Transverse colon (tissue), 4 donors: ENCODE measurements around the gene FRAS1. TPM values are rescaled to one million over a fixed set of nuclear protein-coding genes. Genes with fewer than 3 reads are reported as not detected.

Experiments used
- DNase-seq: peaks from one replicate; pipeline ENCODE4 v3.0.0-alpha.2; 2019
- H3K27ac ChIP-seq, 4 donors: fragments of 200-600 bp; sonication (generic); 2 replicates each; pipeline ENCODE4 v1.5.1; 2016 to 2018; ENCODE audit warnings: inconsistent platforms in 4 of 4
- H3K27me3 ChIP-seq: fragments of 200-600 bp; sonication (generic); 2 replicates; pipeline ENCODE4 v1.5.1; 2017; ENCODE audit warnings: inconsistent platforms
- H3K36me3 ChIP-seq, 4 donors: fragments of 200-600 bp; sonication (generic); 2 replicates each; pipeline ENCODE4 v1.5.1; 2017 to 2019; ENCODE audit warnings: inconsistent platforms in 4 of 4
- H3K4me1 ChIP-seq, 4 donors: fragments of 200-600 bp; sonication (generic); 2 replicates each; pipeline ENCODE4 v1.5.1; 2017 to 2020; ENCODE audit warnings: inconsistent platforms in 4 of 4
- H3K4me3 ChIP-seq, 4 donors: fragments of 200-600 bp; sonication (generic); 1 replicate in 1 of 4; 2 replicates in 3 of 4; pipeline versions ENCODE4 v1.5.1 to v1.6.1; 2017 to 2019; ENCODE audit warnings: inconsistent platforms in 4 of 4
- H3K9me3 ChIP-seq, 2 donors: fragments of 200-600 bp; sonication (generic); 2 replicates each; pipeline ENCODE4 v1.5.1; 2017 to 2019; ENCODE audit warnings: inconsistent platforms in 2 of 2
- EP300 ChIP-seq: sonication (generic); formaldehyde crosslinking; IDR thresholded peaks from one replicate; pipeline ENCODE4 v1.6.1; 2017; ENCODE audit warnings: antibody characterized with exemption, low read depth
- POLR2A ChIP-seq: fragments of 450-650 bp; IDR thresholded peaks from one replicate; pipeline ENCODE4 v1.6.1; 2016; ENCODE audit warnings: antibody characterized with exemption, mild to moderate bottlenecking, moderate library complexity
- POLR2AphosphoS5 ChIP-seq, 3 donors: sonication (generic); formaldehyde crosslinking; IDR thresholded peaks; one replicate each; pipeline ENCODE4 v1.6.1; 2016; ENCODE audit warnings: antibody characterized with exemption in 3 of 3
- WGBS, 2 donors: methylation state at CpG; one replicate each; pipeline ENCODE4 v1.1.5; 2018; ENCODE audit warnings: low coverage in 1 of 2; 5-methylcytosine and 5-hydroxymethylcytosine counted together
- in situ Hi-C, 4 donors: fragments of 200-750 bp; cut with MboI; loops; one replicate each; pipeline versions ENCODE4 v1.15.0 to v1.15.1; 2017; ENCODE audit warnings: low sequenced_read_pairs in 3 of 4, low pct_ligation_motif_present in 1 of 4, low pct_unique_long_range_greater_than_20kb in 1 of 4
- intact Hi-C: fragments of 100-400 bp; cut with DNase I; formaldehyde crosslinking; loops from one replicate; pipeline ENCODE4 v1.15.1; 2023; ENCODE audit warnings: low total_unique reads
- total RNA-seq, 4 donors: library from RNA; depleted of rRNA; stranded (reverse); fragments of >200 nt; gene quantifications; one replicate each; pipeline ENCODE4 v1.1.0, GENCODE V29; 2016
- TF ChIP-seq, protein P1 (sequence below), 5 experiments: fragments of 200-600 bp in 3 of 5; fragments of 450-650 bp in 2 of 5; sonication (generic) in 3 of 5; IDR thresholded peaks; 1 replicate in 2 of 5; 2 replicates in 3 of 5; pipeline ENCODE4 v1.5.1; 2016 to 2017; ENCODE audit warnings: antibody characterized with exemption in 5 of 5, inconsistent platforms in 3 of 5, mild to moderate bottlenecking in 2 of 5, moderate library complexity in 1 of 5

The FRAS1 gene
- total RNA-seq, 4 donors from 2014 or later = 1.8 to 9.7 (median 3.1) TPM

DNA sequence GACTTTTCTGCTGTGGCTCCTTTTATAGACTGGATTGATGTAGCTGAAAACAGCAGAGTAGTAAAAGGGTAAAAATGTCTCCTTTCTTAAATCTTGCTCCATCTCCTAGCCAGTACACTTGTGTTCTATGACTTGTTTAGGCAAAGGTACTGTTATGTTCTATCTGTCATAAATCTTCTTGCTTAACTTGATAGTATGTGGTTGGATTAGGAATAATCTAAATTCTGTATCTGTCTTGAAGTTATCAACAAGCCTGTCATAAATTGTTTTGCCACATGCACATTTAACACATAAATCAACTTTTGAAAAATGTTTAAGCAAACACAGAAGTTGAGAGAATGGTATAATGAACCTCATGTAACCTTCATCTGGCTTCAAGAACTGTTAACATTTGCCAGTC, 157.0 kb downstream of the FRAS1 start:
- no peaks in the 10 kb centered on the region for H3K27me3 ChIP-seq
- H3K36me3 ChIP-seq = no peaks in the 10 kb centered on the region
- in situ Hi-C loops = no loop called here
- no peaks in the 10 kb centered on the region for H3K4me1 ChIP-seq
- no peaks in the 10 kb centered on the region for H3K9me3 ChIP-seq
- TF ChIP-seq POLR2A (no peak), POLR2AphosphoS5 (IDR thresholded peaks at IDR 0.05) (peak in 2 of 3 donors; percentile 54 to 59), EP300 (no peak)
- TF ChIP-seq, protein P1, sequence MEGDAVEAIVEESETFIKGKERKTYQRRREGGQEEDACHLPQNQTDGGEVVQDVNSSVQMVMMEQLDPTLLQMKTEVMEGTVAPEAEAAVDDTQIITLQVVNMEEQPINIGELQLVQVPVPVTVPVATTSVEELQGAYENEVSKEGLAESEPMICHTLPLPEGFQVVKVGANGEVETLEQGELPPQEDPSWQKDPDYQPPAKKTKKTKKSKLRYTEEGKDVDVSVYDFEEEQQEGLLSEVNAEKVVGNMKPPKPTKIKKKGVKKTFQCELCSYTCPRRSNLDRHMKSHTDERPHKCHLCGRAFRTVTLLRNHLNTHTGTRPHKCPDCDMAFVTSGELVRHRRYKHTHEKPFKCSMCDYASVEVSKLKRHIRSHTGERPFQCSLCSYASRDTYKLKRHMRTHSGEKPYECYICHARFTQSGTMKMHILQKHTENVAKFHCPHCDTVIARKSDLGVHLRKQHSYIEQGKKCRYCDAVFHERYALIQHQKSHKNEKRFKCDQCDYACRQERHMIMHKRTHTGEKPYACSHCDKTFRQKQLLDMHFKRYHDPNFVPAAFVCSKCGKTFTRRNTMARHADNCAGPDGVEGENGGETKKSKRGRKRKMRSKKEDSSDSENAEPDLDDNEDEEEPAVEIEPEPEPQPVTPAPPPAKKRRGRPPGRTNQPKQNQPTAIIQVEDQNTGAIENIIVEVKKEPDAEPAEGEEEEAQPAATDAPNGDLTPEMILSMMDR (IDR thresholded peaks at IDR 0.05) = no peak
- DNase-seq = no peak
- H3K27ac ChIP-seq = peak overlapping the region in 2 of 4 donors; percentile 5 to 65
- no peak overlapping the region for H3K4me3 ChIP-seq
- intact Hi-C loops = no loop called here

DNA sequence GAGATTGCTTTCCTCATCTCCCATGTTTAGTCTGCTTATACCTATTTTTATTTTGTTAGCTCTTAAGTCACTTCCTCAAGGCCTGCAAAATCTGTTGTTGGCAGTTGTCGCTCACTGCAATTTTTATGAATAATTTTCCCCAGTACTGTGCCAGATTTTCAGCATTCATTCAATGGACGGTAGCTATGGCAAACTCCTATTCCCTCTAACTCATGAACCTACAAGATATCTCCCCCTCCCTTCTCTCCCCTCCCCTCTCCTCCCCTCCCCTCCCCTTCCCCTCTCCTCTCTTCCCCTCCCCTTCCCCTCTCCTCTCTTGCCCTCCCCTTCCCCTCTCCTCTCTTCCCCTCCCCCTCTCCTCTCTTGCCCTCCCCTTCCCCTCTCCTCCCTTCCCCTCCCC, 160.4 kb downstream of the FRAS1 start:
- Histone ChIP-seq H3K27me3 (no peaks in the 10 kb centered on the region), H3K4me1 (no peaks in the 10 kb centered on the region), H3K9me3 (no peaks in the 10 kb centered on the region), H3K36me3 (no peaks in the 10 kb centered on the region), H3K4me3 (no peak overlapping the region), H3K27ac (no peak overlapping the region)
- intact Hi-C loops (no loop called here), in situ Hi-C loops (no loop called here)
- TF ChIP-seq, protein P1 (IDR thresholded peaks at IDR 0.05) = no peak
- TF ChIP-seq EP300 (no peak), POLR2AphosphoS5 (IDR thresholded peaks at IDR 0.05) (no peak), POLR2A (no peak)
- no peak for DNase-seq
- 78 to 90% methylated on average over 2 of the region's 2 CpGs for WGBS, 2 donors

DNA sequence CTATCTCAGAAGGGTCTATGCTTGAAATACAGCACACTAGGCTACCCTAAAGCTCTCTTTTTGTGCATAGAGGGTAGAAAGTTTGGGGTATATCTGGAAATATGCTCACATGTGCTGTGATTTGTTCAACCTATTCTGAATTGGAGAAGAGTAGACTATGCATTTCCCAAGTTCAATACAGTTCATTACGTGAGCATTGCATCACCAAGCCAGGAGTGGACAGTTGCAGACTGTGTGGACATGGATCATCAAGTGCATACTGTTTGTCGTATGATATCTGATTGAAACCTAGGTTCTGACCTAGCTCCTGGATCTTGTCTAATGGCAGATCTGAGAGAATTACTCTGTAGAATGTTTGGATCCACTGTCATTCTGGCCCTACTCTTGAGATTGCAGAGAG, 161.1 kb downstream of the FRAS1 start:
- Histone ChIP-seq H3K4me1 (no peaks in the 10 kb centered on the region), H3K9me3 (no peaks in the 10 kb centered on the region), H3K27ac (no peak overlapping the region), H3K27me3 (no peaks in the 10 kb centered on the region), H3K36me3 (no peaks in the 10 kb centered on the region), H3K4me3 (no peak overlapping the region)
- DNase-seq = no peak
- WGBS, 2 donors = 71 to 86% methylated on average over 1 to 2 of the region's 2 CpGs
- in situ Hi-C loops (no loop called here), intact Hi-C loops (no loop called here)
- TF ChIP-seq EP300 = no peak
- TF ChIP-seq, protein P1 (IDR thresholded peaks at IDR 0.05) = no peak
- TF ChIP-seq POLR2AphosphoS5 (IDR thresholded peaks at IDR 0.05) = no peak
- TF ChIP-seq POLR2A = no peak

DNA sequence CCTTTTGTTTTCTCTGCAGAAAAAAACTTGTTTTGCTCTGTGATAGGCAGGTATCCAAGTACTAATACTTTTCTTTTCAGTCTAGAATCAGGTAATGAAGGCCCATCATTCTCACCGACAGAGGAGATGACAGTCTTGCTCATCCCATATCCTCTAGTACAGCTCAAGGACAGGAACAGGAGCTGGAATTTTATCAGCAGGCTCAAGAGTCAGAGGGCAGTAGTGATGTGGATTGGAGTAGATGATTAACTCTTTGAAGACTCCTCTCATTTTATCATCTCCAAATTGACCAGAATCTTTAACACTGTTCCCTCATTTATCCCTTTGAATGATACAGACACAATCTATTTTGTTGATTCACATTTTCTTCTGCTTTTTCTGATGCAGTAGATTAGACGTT, 162.7 kb downstream of the FRAS1 start:
- no peak for DNase-seq
- intact Hi-C loops = no loop called here
- Histone ChIP-seq H3K9me3 (no peaks in the 10 kb centered on the region), H3K36me3 (no peaks in the 10 kb centered on the region), H3K27ac (no peak overlapping the region), H3K27me3 (no peaks in the 10 kb centered on the region), H3K4me3 (no peak overlapping the region), H3K4me1 (no peaks in the 10 kb centered on the region)
- in situ Hi-C loops = no loop called here
- WGBS, 2 donors = 60 to 74% methylated on average over 2 of the region's 2 CpGs
- TF ChIP-seq, protein P1 (IDR thresholded peaks at IDR 0.05) = no peak
- TF ChIP-seq POLR2A (no peak), EP300 (no peak), POLR2AphosphoS5 (IDR thresholded peaks at IDR 0.05) (no peak)
